ENCODE results near the gene TAF4.

Gene TAF4

GRCh38 chr20:62104234-62104789 is 38.6 kb upstream of the TAF4 start:
- no peak for DNase-seq (ENCODE audit: low read depth)

GRCh38 chr20:62103508-62104233 is 38.0 kb upstream of the TAF4 start:
- TF ChIP-seq CTCF (conservative IDR thresholded peaks at IDR 0.05; ENCODE audit: control insufficient read depth, insufficient read depth, low read depth, low read length), result no peak
- H3K4me3 ChIP-seq (ENCODE audit: control insufficient read depth, low read depth, low read length), result no peak overlapping the region
- no peak for DNase-seq (ENCODE audit: low read depth)

More at GRCh38 chr20:62104234-62104789, 38.6 kb upstream of the TAF4 start:
- no peak for TF ChIP-seq CTCF (conservative IDR thresholded peaks at IDR 0.05; ENCODE audit: control insufficient read depth, insufficient read depth, low read depth, low read length)
- no peak overlapping the region for H3K4me3 ChIP-seq (ENCODE audit: control insufficient read depth, low read depth, low read length)

- H3K4me3 ChIP-seq (ENCODE audit: control insufficient read depth, low read depth, low read length), result no peak overlapping the region
- DNase-seq (ENCODE audit: low read depth), result no peak
- no peak for TF ChIP-seq CTCF (conservative IDR thresholded peaks at IDR 0.05; ENCODE audit: control insufficient read depth, insufficient read depth, low read depth, low read length)
These were observed 35.4 kb upstream of the TAF4 start for GRCh38 chr20:62101078-62101477.

GRCh38 chr20:62097881-62098407 is 32.3 kb upstream of the TAF4 start:
- no peak for DNase-seq (ENCODE audit: low read depth)
- H3K4me3 ChIP-seq (ENCODE audit: control insufficient read depth, low read depth, low read length), result no peak overlapping the region
- no peak for TF ChIP-seq CTCF (conservative IDR thresholded peaks at IDR 0.05; ENCODE audit: control insufficient read depth, insufficient read depth, low read depth, low read length)

- no peak for DNase-seq (ENCODE audit: low read depth)
- no peak overlapping the region for H3K4me3 ChIP-seq (ENCODE audit: control insufficient read depth, low read depth, low read length)
- no peak for TF ChIP-seq CTCF (conservative IDR thresholded peaks at IDR 0.05; ENCODE audit: control insufficient read depth, insufficient read depth, low read depth, low read length)
These were observed 31.0 kb upstream of the TAF4 start for GRCh38 chr20:62096421-62097380.

GRCh38 chr20:62089393-62089792 is 23.7 kb upstream of the TAF4 start:
- DNase-seq (ENCODE audit: low read depth), result no peak
- no peak overlapping the region for H3K4me3 ChIP-seq (ENCODE audit: control insufficient read depth, low read depth, low read length)
- TF ChIP-seq CTCF (conservative IDR thresholded peaks at IDR 0.05; ENCODE audit: control insufficient read depth, insufficient read depth, low read depth, low read length), result no peak

All from fibroblast of mammary gland (primary cell).